ENCODE measurements around the gene TSPAN14. TPM values are rescaled to one million over a fixed set of nuclear protein-coding genes. Genes with fewer than 3 reads are reported as not detected.

Gene TSPAN14
- total and polyA plus RNA-seq, 2 of the 8 experiments (the other 6 are each of a cell fraction or from before 2014, with no cell fraction given): 47.4 to 57.8 TPM

DNA sequence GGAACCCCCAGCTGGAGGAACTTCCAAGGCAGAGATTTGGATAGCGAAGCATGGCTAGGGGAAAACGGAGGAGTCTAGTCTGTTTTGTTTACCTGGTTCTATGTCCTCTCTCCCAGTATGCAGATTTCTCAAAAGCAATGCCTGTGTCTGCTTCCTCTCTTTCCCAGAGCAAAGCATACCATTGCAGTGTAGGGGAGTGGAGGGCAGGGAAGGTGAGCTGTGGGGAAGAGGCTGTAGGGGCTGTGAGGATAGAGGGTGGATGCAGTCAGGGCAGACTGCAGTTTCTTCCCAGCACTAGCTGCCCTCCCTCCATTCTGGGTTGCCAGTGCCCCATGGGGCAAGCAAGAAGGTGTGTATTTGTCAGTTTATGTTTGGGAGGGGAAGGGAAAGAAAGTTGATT is 16.9 kb upstream of the TSPAN14 start:
- H3K36me3 ChIP-seq (ENCODE audit: control insufficient read depth in 2 of 4, insufficient read depth in 4 of 4, low read length in 3 of 4): peaks cover 0 to 4% (median 0%) of the 10 kb centered on the region in 4 experiments; a peak in 3 of 8 replicates
- H3K56ac ChIP-seq (replicated peaks; ENCODE audit: insufficient read length, low read depth, low read length): no peak overlapping the region
- no peaks in the 10 kb centered on the region for H3K79me1 ChIP-seq (ENCODE audit: low read depth, low read length)
- no peak overlapping the region; the same call in 1 of the 2 replicates for H4K8ac ChIP-seq (ENCODE audit: extremely low read depth, insufficient read depth, low read length)
- H3K9me3 ChIP-seq (ENCODE audit: insufficient read depth in 2 of 2, low read depth in 1 of 2, low read length in 1 of 2): no peaks in the 10 kb centered on the region
- H3K79me2 ChIP-seq (ENCODE audit: control insufficient read depth in 1 of 2, insufficient read depth in 2 of 2, low read length in 2 of 2): no peaks in the 10 kb centered on the region
- no peak for DNase-seq (ENCODE audit: low read depth in 1 of 2, low spot score in 2 of 2)
- no peak overlapping the region for H2BK120ac ChIP-seq (replicated peaks; ENCODE audit: low read depth, low read length)
- H4K91ac ChIP-seq (replicated peaks; ENCODE audit: insufficient read length, low read length): no peak overlapping the region
- H2AK5ac ChIP-seq (ENCODE audit: low read depth, low read length): no peak overlapping the region
- no peak overlapping the region for H3K14ac ChIP-seq (ENCODE audit: insufficient read length)
- H2BK15ac ChIP-seq (ENCODE audit: low read length): no peak overlapping the region
- no peak for FAIRE-seq
- no peak overlapping the region for H3K4me3 ChIP-seq (ENCODE audit: extremely low read depth in 1 of 4, insufficient read depth in 2 of 4, low read depth in 3 of 4, low read length in 4 of 4)
- POLR2A ChIA-PET (ENCODE audit: partially characterized antibody): no interaction called here
- H4K20me1 ChIP-seq (replicated peaks in 1 of 2; ENCODE audit: control insufficient read depth in 1 of 2, insufficient read depth in 2 of 2, low read length in 2 of 2): no peaks in the 10 kb centered on the region
- no peak overlapping the region for H2BK12ac ChIP-seq (ENCODE audit: low read depth, low read length)
- no peak overlapping the region for H3K4ac ChIP-seq (replicated peaks; ENCODE audit: insufficient read length, low read depth, low read length)
- no peaks in the 10 kb centered on the region for H3K23me2 ChIP-seq (ENCODE audit: low read depth, low read length)
- no peak overlapping the region for H3K23ac ChIP-seq (ENCODE audit: insufficient read length)
- H3K4me1 ChIP-seq (replicated peaks in 1 of 4; ENCODE audit: control insufficient read depth in 3 of 4, insufficient read depth in 4 of 4, low read length in 3 of 4): peaks cover 0 to 3% (median 1%) of the 10 kb centered on the region in 4 experiments; a peak in 4 of 7 replicates
- no peaks in the 10 kb centered on the region for H3K27me3 ChIP-seq (replicated peaks in 1 of 4; ENCODE audit: control insufficient read depth in 3 of 4, extremely low read depth in 1 of 4, insufficient read depth in 3 of 4, low read length in 3 of 4)
- WGBS, 2 experiments (ENCODE audit: extremely low coverage in 1 of 2, insufficient coverage in 1 of 2, insufficient read length in 1 of 2, insufficient replicate concordance in 2 of 2, low coverage in 1 of 2, low lambda C conversion rate in 2 of 2, missing lambda C conversion rate in 1 of 2): 55% methylated on average over 2 of the region's 2 CpGs; no CpG with 5 or more reads in 1 of the 2 experiments
- H2BK20ac ChIP-seq (ENCODE audit: low read length): no peak overlapping the region
- no peak overlapping the region; a peak in 1 of 4 replicates for H3K4me2 ChIP-seq (ENCODE audit: insufficient read depth in 1 of 2, low read depth in 2 of 2, low read length in 2 of 2)
- no peak overlapping the region for H3K18ac ChIP-seq (ENCODE audit: extremely low read depth, low read length)
- H3K9ac ChIP-seq (replicated peaks in 1 of 4; ENCODE audit: extremely low read depth in 1 of 4, low read depth in 3 of 4, low read length in 3 of 4): no peak overlapping the region
- H2AFZ ChIP-seq (ENCODE audit: low read length): no peak overlapping the region
- CTCF ChIA-PET (ENCODE audit: partially characterized antibody): interaction anchor here (1.6 to 30.5 kb wide), 3 partner anchors 12 to 68 kb away, joined by 4 to 456 read pairs (median 11); no protein-coding TSS in a partner anchor
- no peak overlapping the region for H3K27ac ChIP-seq (ENCODE audit: low read depth, low read length)
- H4K5ac ChIP-seq (ENCODE audit: insufficient read length, low read depth, low read length): no peak overlapping the region
- H2BK5ac ChIP-seq (ENCODE audit: low read depth, low read length): no peak overlapping the region
- TF ChIP-seq RNF2 (IDR thresholded peaks at IDR 0.05; ENCODE audit: borderline replicate concordance, low read depth, low read length, missing control alignments, poor library complexity, severe bottlenecking) (no peak), SP4 (IDR thresholded peaks at IDR 0.05; ENCODE audit: low read length) (no peak), RXRA (IDR thresholded peaks at IDR 0.05; ENCODE audit: insufficient read depth, low read depth, low read length) (no peak), KDM1A (IDR thresholded peaks at IDR 0.05; ENCODE audit: borderline replicate concordance, low read length) (no peak), EGR1 (IDR thresholded peaks at IDR 0.05; ENCODE audit: borderline replicate concordance, low read depth, low read length) (no peak), SAP30 (IDR thresholded peaks at IDR 0.05; ENCODE audit: insufficient read depth, insufficient replicate concordance, low read length) (no peak), ATF3 (IDR thresholded peaks at IDR 0.05; ENCODE audit: insufficient read depth, low read depth, low read length) (no peak), SP1 (IDR thresholded peaks at IDR 0.05; ENCODE audit: low read depth, low read length) (no peak), CHD1 (IDR thresholded peaks at IDR 0.05; ENCODE audit: low read depth, low read length) (no peak), SRF (IDR thresholded peaks at IDR 0.05; ENCODE audit: low read depth, low read length) (no peak), EP300 (IDR thresholded peaks at IDR 0.05; ENCODE audit: borderline replicate concordance in 1 of 2, low read depth in 2 of 2, low read length in 2 of 2) (no peak), GABPA (IDR thresholded peaks at IDR 0.05; ENCODE audit: borderline replicate concordance, insufficient read depth, low read length) (no peak)
- TF ChIP-seq, protein P1, sequence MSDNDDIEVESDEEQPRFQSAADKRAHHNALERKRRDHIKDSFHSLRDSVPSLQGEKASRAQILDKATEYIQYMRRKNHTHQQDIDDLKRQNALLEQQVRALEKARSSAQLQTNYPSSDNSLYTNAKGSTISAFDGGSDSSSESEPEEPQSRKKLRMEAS (IDR thresholded peaks at IDR 0.05): no peak
